Inferior parietal cortex (tissue), 1 donor: ENCODE measurements around the gene OR51M1.
"Not testable (repeated sequence)": the region's sequence is repeated elsewhere in the genome, so short reads cannot be mapped to it uniquely, and the experiment has no call there.

Source experiments
- DNase-seq: peaks from one replicate; pipeline ENCODE4 v3.0.0-alpha.2; 2016; ENCODE audit errors: extremely low spot score

The OR51M1 gene

GRCh38 chr11:5383576-5383975 is at the start of gene OR51M1:
OR51M1 (plus strand) TSS chr11:5383812; CDS start chr11:5389399, 5,587 bp downstream.
- DNase-seq: no peak

- no peak for DNase-seq
Measured at GRCh38 chr11:5335170-5335569, 48.4 kb upstream of the OR51M1 start.

- DNase-seq: no peak
Measured at GRCh38 chr11:5336331-5336730, 47.3 kb upstream of the OR51M1 start.

- DNase-seq: not testable (repeated sequence)
Measured at GRCh38 chr11:5337253-5337652, 46.4 kb upstream of the OR51M1 start.

GRCh38 chr11:5339771-5340322 is 43.8 kb upstream of the OR51M1 start:
- no peak for DNase-seq

- no peak for DNase-seq
Measured at GRCh38 chr11:5343474-5344335, 39.9 kb upstream of the OR51M1 start, which contains the start of gene OR51B5. OR51B5 (minus strand) TSS chr11:5343524; CDS start chr11:5343524, 0 bp downstream.

GRCh38 chr11:5345831-5346230 is 37.8 kb upstream of the OR51M1 start:
- DNase-seq: no peak

GRCh38 chr11:5348551-5349194 is 34.9 kb upstream of the OR51M1 start:
- no peak for DNase-seq

GRCh38 chr11:5349550-5349949 is 34.1 kb upstream of the OR51M1 start:
- DNase-seq: no peak

GRCh38 chr11:5351208-5351607 is 32.4 kb upstream of the OR51M1 start, which contains the start of gene OR51B6:
OR51B6 (plus strand) TSS chr11:5351508; CDS start chr11:5351508, 0 bp downstream.
- no peak for DNase-seq

- not testable (repeated sequence) for DNase-seq
Measured at GRCh38 chr11:5356031-5356430, 27.6 kb upstream of the OR51M1 start.

GRCh38 chr11:5362017-5362625 is 21.5 kb upstream of the OR51M1 start:
- DNase-seq: no peak

GRCh38 chr11:5363679-5364078 is 19.9 kb upstream of the OR51M1 start:
- DNase-seq: no peak

- DNase-seq: no peak
Measured at GRCh38 chr11:5364214-5364613, 19.4 kb upstream of the OR51M1 start.

GRCh38 chr11:5366365-5366764 is 17.2 kb upstream of the OR51M1 start:
- not testable (repeated sequence) for DNase-seq

GRCh38 chr11:5366856-5367255 is 16.8 kb upstream of the OR51M1 start:
- DNase-seq: no peak

GRCh38 chr11:5367448-5368074 is 16.1 kb upstream of the OR51M1 start:
- no peak for DNase-seq

- DNase-seq: no peak
Measured at GRCh38 chr11:5368502-5369043, 15.0 kb upstream of the OR51M1 start.

GRCh38 chr11:5369789-5370188 is 13.8 kb upstream of the OR51M1 start:
- no peak for DNase-seq

- DNase-seq: peak; percentile 69
Measured at GRCh38 chr11:5380740-5381342, 2.8 kb upstream of the OR51M1 start.

- DNase-seq: no peak
Measured at GRCh38 chr11:5384335-5384734, 723 bp downstream of the OR51M1 start.
